K562 (cell line): ENCODE measurements around the gene ENTREP3. TPM values are rescaled to one million over a fixed set of nuclear protein-coding genes. Genes with fewer than 3 reads are reported as not detected.

Source experiments
- ARNT ChIP-seq, 2 experiments: fragments of 450-650 bp; IDR thresholded peaks; 2 replicates each; pipeline ENCODE4 v1.6.1; 2016; ENCODE audit warnings: mild to moderate bottlenecking in 1 of 2
- ATF1 ChIP-seq, 2 experiments: fragments of 450-650 bp in 1 of 2; IDR thresholded peaks; 2 replicates each; pipeline ENCODE4 v1.6.1; 2016; ENCODE audit warnings: missing compliant biosample characterization in 1 of 2, missing genetic modification characterization in 1 of 2
- FOS ChIP-seq: IDR thresholded peaks from 3 replicates; pipeline ENCODE4 v1.6.1; 2011; ENCODE audit not compliant: insufficient read length; ENCODE audit errors: extremely low read depth
- KLF16 ChIP-seq: IDR thresholded peaks from 2 replicates; pipeline ENCODE4 v1.6.1; 2016; ENCODE audit warnings: antibody characterized with exemption
- MYC ChIP-seq, 2 experiments: fragments of 250-450 bp in 1 of 2; sonication (Bioruptor Pico) in 1 of 2; IDR thresholded peaks; 2 replicates each; pipeline versions ENCODE4 v1.5.1 to v1.6.1; 2012 to 2021; ENCODE audit warnings: low read depth in 2 of 2, borderline replicate concordance in 1 of 2, improper control_type of control experiment in 1 of 2, low read length in 1 of 2, mild to moderate bottlenecking in 1 of 2, moderate library complexity in 1 of 2
- PCBP1 ChIP-seq: fragments of 200-400 bp; formaldehyde crosslinking; IDR thresholded peaks from 2 replicates; pipeline ENCODE4 v1.6.1; 2018; ENCODE audit warnings: mild to moderate bottlenecking, low read depth, low read length; ENCODE audit not compliant: poor library complexity, severe bottlenecking
- POLR2AphosphoS2 ChIP-seq: IDR thresholded peaks from 2 replicates; pipeline ENCODE4 v1.6.1; 2012; ENCODE audit warnings: low read length, improper control_type of control experiment
- POLR3G ChIP-seq: IDR thresholded peaks from 2 replicates; pipeline ENCODE4 v1.6.1; 2011; ENCODE audit not compliant: insufficient read length, insufficient replicate concordance; ENCODE audit errors: extremely low read depth
- RB1 ChIP-seq: fragments of 450-650 bp; IDR thresholded peaks from 2 replicates; pipeline ENCODE4 v1.6.1; 2017; ENCODE audit warnings: low read depth, mild to moderate bottlenecking
- SIRT6 ChIP-seq: IDR thresholded peaks from one replicate; pipeline ENCODE4 v1.6.1; 2012; ENCODE audit warnings: low read depth, mild to moderate bottlenecking, control low read depth, inconsistent platforms, low read length, moderate library complexity
- SMARCA4 ChIP-seq: fragments of 450-650 bp; IDR thresholded peaks from 2 replicates; pipeline ENCODE4 v1.6.1; 2016
- SMARCC2 ChIP-seq: fragments of 450-650 bp; IDR thresholded peaks from 2 replicates; pipeline ENCODE4 v1.6.1; 2017; ENCODE audit warnings: antibody characterized with exemption, moderate library complexity, mild to moderate bottlenecking, low read depth
- U2AF1 ChIP-seq: fragments of 200-400 bp; formaldehyde crosslinking; optimal IDR thresholded peaks from 2 replicates; pipeline ENCODE3; 2017; ENCODE audit warnings: mild to moderate bottlenecking, low read depth, low read length, moderate library complexity
- ZC3H8 ChIP-seq: fragments of 450-650 bp; IDR thresholded peaks from 2 replicates; pipeline ENCODE4 v1.6.1; 2017
- ZNF12 ChIP-seq: sonication (generic); formaldehyde crosslinking; IDR thresholded peaks from 2 replicates; pipeline ENCODE4 v1.4.0; 2020; ENCODE audit warnings: mild to moderate bottlenecking, missing genetic modification reagents
- polyA plus RNA-seq, 8 experiments: library from polyadenylated mRNA; depleted of rRNA in 4 of 8; stranded (reverse) in 5 of 8; unstranded in 3 of 8; fragments of >200 nt; fragmentation: Nextera tagmentation in 2 of 8; fragmentation: Illumina TruSeq in 1 of 8; extraction: Ambion mirVana in 2 of 8; extraction: Trizol in 1 of 8; gene quantifications; 2 replicates each; pipeline versions ENCODE4 v1.2.1 to v1.2.3, GENCODE V29; 2011 to 2014; ENCODE audit warnings: inconsistent platforms in 1 of 8, missing spikeins in 1 of 8
- total RNA-seq, 7 experiments: library from RNA; depleted of rRNA in 6 of 7; stranded (reverse); fragments of >200 nt in 6 of 7; fragmentation: Illumina TruSeq in 2 of 7; extraction: Trizol in 2 of 7; gene quantifications; 2 replicates each; pipeline versions ENCODE4 v1.2.1 to v1.2.3, GENCODE V29; 2011 to 2021; ENCODE audit warnings: low replicate concordance in 1 of 7
- TF ChIP-seq, protein P1 (sequence below): fragments of 450-650 bp; IDR thresholded peaks from 2 replicates; pipeline ENCODE4 v1.7.0; 2016; ENCODE audit warnings: borderline replicate concordance
- TF ChIP-seq, protein P2 (sequence below): sonication (generic); formaldehyde crosslinking; IDR thresholded peaks from 2 replicates; pipeline ENCODE4 v1.8.1; 2023; ENCODE audit warnings: mild to moderate bottlenecking, missing genetic modification reagents, moderate library complexity
- TF ChIP-seq, protein P3 (sequence below): fragments of 450-650 bp; conservative IDR thresholded peaks from 2 replicates; pipeline ENCODE4 v1.6.1; 2016; ENCODE audit warnings: missing genetic modification characterization, low read depth, mild to moderate bottlenecking, missing compliant biosample characterization, moderate library complexity
- TF ChIP-seq, protein P4 (sequence below): IDR thresholded peaks from 3 replicates; pipeline ENCODE4 v1.6.1; 2011; ENCODE audit warnings: borderline replicate concordance, mild to moderate bottlenecking, moderate library complexity; ENCODE audit not compliant: insufficient read length; ENCODE audit errors: extremely low read depth

The ENTREP3 gene
- total and polyA plus RNA-seq, 9 of the 15 experiments (the other 6 are each of a cell fraction or from before 2014, with no cell fraction given), result 1.9 to 41.8 (median 5.9) TPM

DNA sequence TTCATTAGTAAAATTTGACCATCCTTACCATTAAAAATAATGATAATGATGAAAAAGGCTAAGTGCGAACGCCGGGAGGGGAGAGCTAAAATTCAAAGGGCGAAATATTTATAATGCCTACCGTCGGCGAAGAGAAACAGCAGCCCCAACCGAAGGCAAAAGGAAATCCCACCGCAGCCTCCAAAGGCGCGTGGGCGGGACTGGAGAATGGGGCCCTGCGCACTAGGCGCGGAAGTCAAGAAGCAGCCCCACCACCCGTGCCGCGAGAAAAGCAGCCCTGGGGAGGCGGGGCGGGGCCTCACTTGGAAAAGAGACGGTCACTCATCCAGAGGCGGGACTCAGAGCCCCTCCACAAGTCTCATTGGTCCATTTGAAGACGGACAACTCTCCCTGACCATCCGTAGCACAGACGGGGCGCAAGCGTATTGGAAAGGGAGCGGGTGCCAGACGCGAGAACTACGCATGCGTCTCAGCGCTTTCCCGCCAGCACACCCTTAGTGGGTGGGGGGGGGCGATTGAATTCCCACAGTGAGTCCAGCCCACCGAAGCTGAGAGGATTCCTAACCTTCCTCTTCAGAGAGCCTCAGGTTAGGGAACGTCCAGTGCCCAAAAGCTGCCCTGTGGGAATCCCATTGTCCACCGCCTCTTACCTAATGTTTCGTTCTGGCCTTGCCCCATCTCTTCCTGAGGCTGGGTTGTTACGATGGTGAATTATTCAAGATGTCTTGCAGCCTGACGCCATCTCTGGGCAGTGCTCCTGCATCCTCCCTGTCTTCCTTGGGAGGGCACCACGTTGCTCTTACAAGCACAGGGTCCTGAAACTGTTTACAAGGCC is 27.8 kb downstream of the ENTREP3 start (continued):
- peak; percentile 98 for TF ChIP-seq RB1
- no peak for TF ChIP-seq POLR3G
- TF ChIP-seq ZNF12 (CRISPR knock-in tag), result no peak
- TF ChIP-seq, protein P1, sequence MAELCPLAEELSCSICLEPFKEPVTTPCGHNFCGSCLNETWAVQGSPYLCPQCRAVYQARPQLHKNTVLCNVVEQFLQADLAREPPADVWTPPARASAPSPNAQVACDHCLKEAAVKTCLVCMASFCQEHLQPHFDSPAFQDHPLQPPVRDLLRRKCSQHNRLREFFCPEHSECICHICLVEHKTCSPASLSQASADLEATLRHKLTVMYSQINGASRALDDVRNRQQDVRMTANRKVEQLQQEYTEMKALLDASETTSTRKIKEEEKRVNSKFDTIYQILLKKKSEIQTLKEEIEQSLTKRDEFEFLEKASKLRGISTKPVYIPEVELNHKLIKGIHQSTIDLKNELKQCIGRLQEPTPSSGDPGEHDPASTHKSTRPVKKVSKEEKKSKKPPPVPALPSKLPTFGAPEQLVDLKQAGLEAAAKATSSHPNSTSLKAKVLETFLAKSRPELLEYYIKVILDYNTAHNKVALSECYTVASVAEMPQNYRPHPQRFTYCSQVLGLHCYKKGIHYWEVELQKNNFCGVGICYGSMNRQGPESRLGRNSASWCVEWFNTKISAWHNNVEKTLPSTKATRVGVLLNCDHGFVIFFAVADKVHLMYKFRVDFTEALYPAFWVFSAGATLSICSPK, result no peak
- TF ChIP-seq U2AF1, result no peak
- TF ChIP-seq SIRT6, result no peak
- TF ChIP-seq ZC3H8, result no peak
- TF ChIP-seq, protein P2, sequence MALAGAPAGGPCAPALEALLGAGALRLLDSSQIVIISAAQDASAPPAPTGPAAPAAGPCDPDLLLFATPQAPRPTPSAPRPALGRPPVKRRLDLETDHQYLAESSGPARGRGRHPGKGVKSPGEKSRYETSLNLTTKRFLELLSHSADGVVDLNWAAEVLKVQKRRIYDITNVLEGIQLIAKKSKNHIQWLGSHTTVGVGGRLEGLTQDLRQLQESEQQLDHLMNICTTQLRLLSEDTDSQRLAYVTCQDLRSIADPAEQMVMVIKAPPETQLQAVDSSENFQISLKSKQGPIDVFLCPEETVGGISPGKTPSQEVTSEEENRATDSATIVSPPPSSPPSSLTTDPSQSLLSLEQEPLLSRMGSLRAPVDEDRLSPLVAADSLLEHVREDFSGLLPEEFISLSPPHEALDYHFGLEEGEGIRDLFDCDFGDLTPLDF (CRISPR knock-in tag), result peak; percentile 89
- TF ChIP-seq POLR2AphosphoS2, result no peak
- TF ChIP-seq, protein P3, sequence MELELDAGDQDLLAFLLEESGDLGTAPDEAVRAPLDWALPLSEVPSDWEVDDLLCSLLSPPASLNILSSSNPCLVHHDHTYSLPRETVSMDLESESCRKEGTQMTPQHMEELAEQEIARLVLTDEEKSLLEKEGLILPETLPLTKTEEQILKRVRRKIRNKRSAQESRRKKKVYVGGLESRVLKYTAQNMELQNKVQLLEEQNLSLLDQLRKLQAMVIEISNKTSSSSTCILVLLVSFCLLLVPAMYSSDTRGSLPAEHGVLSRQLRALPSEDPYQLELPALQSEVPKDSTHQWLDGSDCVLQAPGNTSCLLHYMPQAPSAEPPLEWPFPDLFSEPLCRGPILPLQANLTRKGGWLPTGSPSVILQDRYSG, result no peak; the same call in 1 of the 2 replicates
- no peak for TF ChIP-seq SMARCC2
- TF ChIP-seq ARNT (IDR thresholded peaks at IDR 0.05), result no peak
- peak; percentile 86 for TF ChIP-seq MYC (IDR thresholded peaks at IDR 0.05; ENCODE audit: low read depth, low read length)
- TF ChIP-seq MYC (CRISPR knock-in tag; IDR thresholded peaks at IDR 0.05; ENCODE audit: borderline replicate concordance, low read depth), result no peak
- peak; percentile 7 for TF ChIP-seq SMARCA4
- TF ChIP-seq, protein P4, sequence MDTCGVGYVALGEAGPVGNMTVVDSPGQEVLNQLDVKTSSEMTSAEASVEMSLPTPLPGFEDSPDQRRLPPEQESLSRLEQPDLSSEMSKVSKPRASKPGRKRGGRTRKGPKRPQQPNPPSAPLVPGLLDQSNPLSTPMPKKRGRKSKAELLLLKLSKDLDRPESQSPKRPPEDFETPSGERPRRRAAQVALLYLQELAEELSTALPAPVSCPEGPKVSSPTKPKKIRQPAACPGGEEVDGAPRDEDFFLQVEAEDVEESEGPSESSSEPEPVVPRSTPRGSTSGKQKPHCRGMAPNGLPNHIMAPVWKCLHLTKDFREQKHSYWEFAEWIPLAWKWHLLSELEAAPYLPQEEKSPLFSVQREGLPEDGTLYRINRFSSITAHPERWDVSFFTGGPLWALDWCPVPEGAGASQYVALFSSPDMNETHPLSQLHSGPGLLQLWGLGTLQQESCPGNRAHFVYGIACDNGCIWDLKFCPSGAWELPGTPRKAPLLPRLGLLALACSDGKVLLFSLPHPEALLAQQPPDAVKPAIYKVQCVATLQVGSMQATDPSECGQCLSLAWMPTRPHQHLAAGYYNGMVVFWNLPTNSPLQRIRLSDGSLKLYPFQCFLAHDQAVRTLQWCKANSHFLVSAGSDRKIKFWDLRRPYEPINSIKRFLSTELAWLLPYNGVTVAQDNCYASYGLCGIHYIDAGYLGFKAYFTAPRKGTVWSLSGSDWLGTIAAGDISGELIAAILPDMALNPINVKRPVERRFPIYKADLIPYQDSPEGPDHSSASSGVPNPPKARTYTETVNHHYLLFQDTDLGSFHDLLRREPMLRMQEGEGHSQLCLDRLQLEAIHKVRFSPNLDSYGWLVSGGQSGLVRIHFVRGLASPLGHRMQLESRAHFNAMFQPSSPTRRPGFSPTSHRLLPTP, result no peak
- TF ChIP-seq ATF1 (CRISPR knock-in tag; IDR thresholded peaks at IDR 0.05), result no peak
- TF ChIP-seq ATF1 (tag; IDR thresholded peaks at IDR 0.05), result peak; percentile 30; the same call in 1 of the 2 replicates
- no peak for TF ChIP-seq PCBP1
- peak; percentile 91 for TF ChIP-seq FOS
- TF ChIP-seq KLF16, result no peak
